Measurements from ENCODE around the gene PLCG2.

DNA sequence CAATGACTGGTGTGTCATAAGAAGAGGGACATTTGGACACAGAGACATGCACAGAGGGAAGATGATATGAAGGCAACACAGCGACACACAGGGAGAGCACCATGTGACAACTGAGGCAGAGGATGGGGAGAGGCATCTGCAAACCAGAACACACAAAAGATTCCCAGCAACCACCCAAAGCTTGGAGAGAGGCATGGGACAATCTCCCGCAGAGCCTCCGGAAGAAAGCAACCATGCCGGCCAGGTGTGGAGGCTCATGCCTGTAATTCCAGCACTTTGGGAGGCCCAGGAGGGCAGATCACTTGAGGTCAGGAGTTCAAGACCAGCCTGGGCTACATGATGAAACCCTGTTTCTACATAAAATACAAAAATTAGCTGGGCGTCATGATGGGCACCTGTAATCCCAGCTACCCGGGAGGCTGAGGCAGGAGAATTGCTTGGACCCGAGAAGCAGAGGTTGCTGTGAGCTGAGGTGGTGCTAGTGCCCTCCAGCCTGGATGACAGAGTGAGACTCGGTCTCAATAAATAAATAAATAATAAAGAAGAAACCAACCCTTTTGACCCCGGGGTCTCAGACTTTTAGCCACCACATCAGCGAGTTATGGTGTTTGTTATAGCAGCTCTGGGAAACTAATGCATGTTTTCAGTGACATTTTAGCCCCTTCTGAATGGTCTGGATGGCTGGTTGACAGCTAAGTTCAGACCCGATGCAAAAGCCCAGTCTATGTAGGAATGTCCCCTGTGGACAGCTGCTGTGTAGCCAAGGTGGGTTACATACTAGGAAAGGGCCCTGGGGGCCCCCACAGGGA, 13.8 kb upstream of the PLCG2 start:
- no peak for TF ChIP-seq EZH2phosphoT487 (IDR thresholded peaks at IDR 0.05; ENCODE audit: low read depth)
- TF ChIP-seq, protein P1, sequence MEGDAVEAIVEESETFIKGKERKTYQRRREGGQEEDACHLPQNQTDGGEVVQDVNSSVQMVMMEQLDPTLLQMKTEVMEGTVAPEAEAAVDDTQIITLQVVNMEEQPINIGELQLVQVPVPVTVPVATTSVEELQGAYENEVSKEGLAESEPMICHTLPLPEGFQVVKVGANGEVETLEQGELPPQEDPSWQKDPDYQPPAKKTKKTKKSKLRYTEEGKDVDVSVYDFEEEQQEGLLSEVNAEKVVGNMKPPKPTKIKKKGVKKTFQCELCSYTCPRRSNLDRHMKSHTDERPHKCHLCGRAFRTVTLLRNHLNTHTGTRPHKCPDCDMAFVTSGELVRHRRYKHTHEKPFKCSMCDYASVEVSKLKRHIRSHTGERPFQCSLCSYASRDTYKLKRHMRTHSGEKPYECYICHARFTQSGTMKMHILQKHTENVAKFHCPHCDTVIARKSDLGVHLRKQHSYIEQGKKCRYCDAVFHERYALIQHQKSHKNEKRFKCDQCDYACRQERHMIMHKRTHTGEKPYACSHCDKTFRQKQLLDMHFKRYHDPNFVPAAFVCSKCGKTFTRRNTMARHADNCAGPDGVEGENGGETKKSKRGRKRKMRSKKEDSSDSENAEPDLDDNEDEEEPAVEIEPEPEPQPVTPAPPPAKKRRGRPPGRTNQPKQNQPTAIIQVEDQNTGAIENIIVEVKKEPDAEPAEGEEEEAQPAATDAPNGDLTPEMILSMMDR (IDR thresholded peaks at IDR 0.05; ENCODE audit: low read depth, low read length) = no peak

All from OCI-LY3 (cell line).